Measurements from ENCODE around the gene TMEM217.

The TMEM217 gene

GRCh38 chr6:37280162-37280887, 22.4 kb upstream of the TMEM217 start:
- DNase-seq (ENCODE audit: low read depth in 2 of 2): no peak

GRCh38 chr6:37279366-37280134, 21.6 kb upstream of the TMEM217 start:
- DNase-seq (ENCODE audit: low read depth in 2 of 2): no peak

- DNase-seq (ENCODE audit: low read depth in 2 of 2): no peak
Measured at GRCh38 chr6:37277001-37277409, 19.1 kb upstream of the TMEM217 start.

DNA sequence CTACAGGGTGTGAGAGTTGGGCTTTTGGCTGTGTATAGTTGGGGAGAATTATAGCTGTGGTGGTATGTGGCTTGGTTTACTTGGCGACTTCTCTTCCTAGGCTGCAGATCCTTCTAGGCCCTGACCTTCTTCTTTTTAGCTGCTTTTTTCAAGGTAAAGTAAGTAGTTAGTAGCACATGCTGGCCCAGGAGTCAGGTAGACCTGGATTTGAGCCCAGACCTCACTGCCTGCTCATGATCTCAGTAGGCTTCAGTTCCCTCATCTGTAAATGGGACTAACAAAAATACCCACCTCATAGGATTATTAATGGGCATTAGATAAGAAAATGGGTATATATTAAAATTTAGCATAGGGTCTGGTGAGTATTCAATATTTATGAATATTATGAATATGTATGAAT, 17.4 kb upstream of the TMEM217 start:
- no peak for DNase-seq (ENCODE audit: low read depth in 2 of 2)

GRCh38 chr6:37273690-37274089, 15.7 kb upstream of the TMEM217 start:
- DNase-seq (ENCODE audit: low read depth in 2 of 2): no peak

- no peak for DNase-seq (ENCODE audit: low read depth in 2 of 2)
Measured at GRCh38 chr6:37272834-37273566, 15.1 kb upstream of the TMEM217 start.

DNA sequence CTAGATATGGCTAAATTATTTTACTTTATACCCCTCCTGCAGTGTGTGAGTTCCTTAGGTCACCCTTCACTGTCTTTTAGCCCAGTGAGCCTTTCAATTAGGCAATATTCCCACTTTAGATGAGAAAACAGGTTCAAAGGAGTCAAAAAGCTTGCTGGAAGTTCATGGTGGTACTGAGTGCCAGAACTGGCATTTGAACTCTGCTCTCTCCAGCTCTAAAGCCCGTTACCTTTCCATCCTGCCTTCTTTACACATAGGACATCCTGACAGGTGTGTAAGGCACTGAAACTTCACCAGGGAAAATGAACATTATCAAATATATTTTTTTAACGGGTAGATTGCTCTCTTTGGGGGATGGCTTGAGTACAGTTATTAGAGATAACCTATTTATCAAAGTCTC, 11.2 kb upstream of the TMEM217 start:
- DNase-seq (ENCODE audit: low read depth in 2 of 2): no peak

- DNase-seq (ENCODE audit: low read depth in 2 of 2): no peak
Measured at GRCh38 chr6:37265860-37266259, 7.9 kb upstream of the TMEM217 start.

DNA sequence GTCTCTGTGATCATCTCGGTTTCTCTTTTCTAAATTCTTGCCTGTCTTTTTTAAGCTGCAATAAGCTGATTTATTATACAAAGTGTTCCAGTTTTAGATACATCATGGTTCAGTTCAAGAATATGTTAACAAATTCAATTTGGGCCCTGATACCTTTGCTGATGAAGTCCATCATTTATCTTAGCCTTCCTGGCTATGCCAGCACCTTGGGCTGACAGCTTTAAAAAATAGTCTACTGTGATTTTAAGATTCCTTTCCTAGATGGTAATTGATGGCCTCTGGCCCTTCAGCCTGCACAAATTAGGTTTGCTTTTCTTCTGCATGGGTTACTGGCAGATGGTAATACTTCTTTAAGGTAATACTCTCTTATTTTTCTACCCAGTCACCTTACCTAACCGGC, 7.1 kb upstream of the TMEM217 start:
- no peak for DNase-seq (ENCODE audit: low read depth in 2 of 2)

DNA sequence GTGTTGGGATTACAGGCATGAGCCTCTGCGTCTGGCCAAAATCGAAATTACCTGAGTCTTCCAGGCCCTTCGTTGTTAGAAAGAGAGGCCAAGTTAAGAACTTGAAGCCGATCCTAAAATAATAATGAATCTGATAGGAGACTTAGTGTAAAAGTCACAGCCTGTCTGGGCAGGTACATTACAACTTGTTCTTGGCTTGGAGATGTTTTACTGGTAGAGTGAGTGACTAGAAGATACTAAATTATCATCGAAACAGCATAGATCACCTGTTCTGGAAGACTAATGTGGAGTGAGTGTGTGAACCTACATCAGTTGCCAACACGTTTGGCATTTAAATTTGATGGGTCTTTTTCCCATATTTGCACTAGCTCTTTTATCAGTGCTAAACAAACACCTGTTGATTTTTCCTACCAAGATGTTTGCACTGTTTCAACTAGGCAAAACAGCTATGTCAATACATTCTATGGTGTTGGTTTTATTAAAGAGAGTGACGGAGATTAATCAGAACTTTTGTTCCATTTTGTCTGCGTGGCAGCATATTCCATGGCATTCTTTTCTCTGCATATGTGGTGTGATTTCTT, 4.6 kb upstream of the TMEM217 start:
- no peak for DNase-seq (ENCODE audit: low read depth in 2 of 2)

DNA sequence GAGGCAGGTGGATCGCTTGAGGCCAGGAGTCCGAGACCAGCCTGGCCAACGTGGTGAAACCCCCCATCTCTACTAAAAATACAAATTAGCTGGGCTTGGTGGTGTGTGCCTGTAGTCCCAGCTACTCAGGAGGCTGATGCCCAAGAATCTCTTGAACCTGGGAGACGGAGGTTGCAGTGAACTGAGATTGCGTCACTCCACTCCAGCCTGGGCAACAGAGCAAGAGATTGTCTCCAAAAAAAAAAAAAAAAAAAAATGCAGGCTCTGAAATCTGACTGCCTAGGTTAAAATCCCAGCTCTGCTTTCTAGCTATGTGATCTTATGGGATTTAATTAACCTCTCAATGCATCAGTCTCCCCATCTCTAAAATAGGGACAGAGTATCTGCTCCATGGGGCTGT, 3.3 kb upstream of the TMEM217 start:
- no peak for DNase-seq (ENCODE audit: low read depth in 2 of 2)

- no peak for DNase-seq (ENCODE audit: low read depth in 2 of 2)
Measured at GRCh38 chr6:37260444-37260843, 2.5 kb upstream of the TMEM217 start.

DNA sequence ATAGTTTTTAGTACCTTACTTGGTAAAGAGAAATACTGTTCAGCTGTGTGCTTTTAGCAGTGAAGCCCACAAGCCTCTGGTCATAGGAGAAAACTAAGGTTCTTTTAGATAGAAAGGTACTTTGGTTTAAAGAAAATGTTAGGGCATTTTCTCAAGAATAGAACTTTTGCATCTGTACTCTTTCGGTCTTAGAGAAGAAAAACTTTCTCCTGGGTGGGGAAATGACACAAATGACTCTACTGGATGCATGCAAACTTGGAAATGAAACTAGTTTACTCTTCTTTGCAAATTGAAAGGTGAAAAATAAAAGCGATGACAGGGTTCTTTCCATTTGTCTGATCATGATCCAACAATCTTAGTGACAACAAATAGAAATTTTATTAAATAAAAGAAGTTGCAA, 2.1 kb upstream of the TMEM217 start:
- DNase-seq (ENCODE audit: low read depth in 2 of 2): no peak

GRCh38 chr6:37259191-37259590, 1.2 kb upstream of the TMEM217 start:
- DNase-seq (ENCODE audit: low read depth in 2 of 2): no peak

DNA sequence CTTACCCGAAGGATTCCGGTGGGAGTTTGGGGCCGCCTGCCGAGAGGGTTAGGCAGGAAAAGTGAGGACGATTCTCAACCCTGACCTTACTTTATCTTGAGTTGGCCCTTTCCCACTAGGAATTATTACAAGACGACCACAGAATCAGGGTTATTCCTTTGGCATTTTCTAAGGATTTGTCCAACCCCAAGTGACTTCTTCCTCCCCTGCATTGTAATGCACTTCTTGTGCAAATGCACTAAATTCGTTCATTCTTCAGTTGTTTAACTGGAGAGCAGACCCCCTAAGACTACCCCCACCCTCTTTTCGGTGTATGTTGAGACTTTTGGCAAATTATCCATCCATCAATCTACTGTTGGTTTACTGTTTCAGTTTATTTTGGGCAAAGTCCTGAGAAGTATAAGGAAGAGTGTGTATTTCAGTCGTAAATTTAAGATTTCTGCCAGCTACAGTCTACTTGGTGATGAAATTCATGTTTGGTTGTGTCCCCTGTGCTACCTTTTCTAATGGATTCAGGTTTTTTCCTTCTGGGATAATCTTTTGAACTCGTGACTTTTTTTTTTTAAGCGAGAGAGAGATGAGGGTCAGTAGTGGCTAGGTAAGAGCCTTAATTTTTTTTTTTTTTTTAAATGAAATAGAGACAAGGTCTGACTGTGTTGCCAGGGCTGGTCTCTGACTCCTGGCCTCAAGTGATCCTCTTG, 611 bp upstream of the TMEM217 start:
- no peak for DNase-seq (ENCODE audit: low read depth in 2 of 2)

DNA sequence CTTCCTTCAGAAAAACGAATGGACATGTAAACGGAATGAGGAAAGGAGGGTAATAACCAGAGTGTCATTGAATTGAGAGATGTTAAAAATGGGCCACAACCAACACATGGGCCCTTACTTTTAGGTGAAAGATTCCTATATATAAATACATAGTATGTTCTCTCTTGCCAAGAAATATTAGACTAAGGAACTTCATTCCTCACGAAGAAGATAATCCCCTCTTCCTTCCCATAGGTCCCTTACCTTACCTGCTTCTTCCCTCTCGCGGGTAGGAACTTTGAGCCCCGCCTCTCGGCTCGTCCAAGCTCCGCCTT, 667 bp downstream of the TMEM217 start:
- DNase-seq (ENCODE audit: low read depth in 2 of 2): no peak

DNA sequence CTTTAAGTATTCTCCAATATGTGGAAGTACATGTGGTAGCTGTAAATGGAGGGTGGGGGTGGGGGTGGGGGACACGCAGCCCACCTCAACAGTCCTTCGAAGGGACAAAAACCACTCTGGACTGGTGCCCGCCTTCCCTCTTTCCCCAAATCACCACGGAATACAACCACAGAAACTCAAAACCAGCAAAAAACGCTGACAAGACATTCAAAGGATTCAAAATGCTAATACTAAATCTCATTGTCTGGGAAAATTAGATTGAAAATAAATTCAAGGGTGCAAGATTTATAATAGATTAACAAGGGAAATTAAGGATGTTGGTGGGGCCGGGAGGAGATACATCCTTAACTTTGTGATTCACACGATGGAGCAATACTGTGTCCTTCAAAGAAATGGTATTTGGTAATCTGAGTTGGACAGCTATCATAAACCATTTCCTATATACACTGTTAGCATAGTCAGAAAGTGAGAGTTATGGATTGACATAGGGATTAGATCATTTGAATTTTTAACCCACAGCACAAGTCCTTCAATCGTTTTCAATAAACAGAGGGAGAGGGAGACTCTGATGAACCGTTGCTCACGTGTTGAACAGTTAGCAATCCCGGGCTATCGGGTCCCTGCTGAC, 1.1 kb downstream of the TMEM217 start:
- no peak for DNase-seq (ENCODE audit: low read depth in 2 of 2)

- DNase-seq (ENCODE audit: low read depth in 2 of 2): no peak
Measured at GRCh38 chr6:37254881-37255280, 3.1 kb downstream of the TMEM217 start.

- DNase-seq (ENCODE audit: low read depth in 2 of 2): no peak
Measured at GRCh38 chr6:37253486-37254007, 4.4 kb downstream of the TMEM217 start.

DNA sequence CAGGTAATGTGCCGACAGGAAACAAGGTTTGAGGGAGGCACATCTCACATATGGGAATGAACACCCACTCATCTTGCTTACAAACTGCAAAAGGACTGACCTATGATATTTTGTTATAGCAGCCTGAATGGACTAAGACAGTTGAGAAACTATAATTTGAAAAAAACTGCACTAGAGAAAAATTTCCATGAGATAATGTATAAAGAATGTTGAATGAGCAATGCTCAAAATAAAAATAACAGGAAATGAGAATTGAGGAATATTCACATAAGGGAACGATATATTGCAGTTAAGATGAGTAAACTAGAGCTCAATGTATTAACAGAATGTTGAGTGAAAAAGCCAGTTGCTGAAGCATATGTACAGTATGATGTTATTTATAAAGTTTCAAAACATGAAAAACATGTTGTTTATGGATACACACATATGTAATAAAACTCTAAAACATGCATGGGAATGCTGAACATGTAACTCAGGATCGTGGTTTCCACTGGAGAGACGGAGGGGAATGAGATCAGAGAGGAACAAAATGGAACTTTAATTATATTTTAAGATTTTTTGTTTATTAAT, 6.6 kb downstream of the TMEM217 start:
- no peak for DNase-seq (ENCODE audit: low read depth in 2 of 2)
